Measurements from ENCODE around the gene EBF3.

Gene EBF3

GRCh38 chr10:129963641-129964501 lies at the start of gene EBF3:
Gene EBF3, minus strand, starts transcription at chr10:129964274. Its CDS starts 506 bp downstream, at chr10:129963768.
- peak within 1 kb of the TSS; percentile 13 for H3K4me3 ChIP-seq (ENCODE audit: low read depth, low read length)

GRCh38 chr10:130013335-130014262 lies 49.5 kb upstream of the EBF3 start:
- no peak overlapping the region for H3K4me3 ChIP-seq (ENCODE audit: low read depth, low read length)

- no peak overlapping the region for H3K4me3 ChIP-seq (ENCODE audit: low read depth, low read length)
These were observed 48.1 kb upstream of the EBF3 start for GRCh38 chr10:130012129-130012528.

- H3K4me3 ChIP-seq (ENCODE audit: low read depth, low read length), result no peak overlapping the region
These were observed 46.6 kb upstream of the EBF3 start for GRCh38 chr10:130010653-130011052.

- no peak overlapping the region for H3K4me3 ChIP-seq (ENCODE audit: low read depth, low read length)
These were observed 45.2 kb upstream of the EBF3 start for GRCh38 chr10:130009228-130009627.

GRCh38 chr10:130003787-130004613 lies 39.9 kb upstream of the EBF3 start:
- H3K4me3 ChIP-seq (ENCODE audit: low read depth, low read length), result no peak overlapping the region

- H3K4me3 ChIP-seq (ENCODE audit: low read depth, low read length), result no peak overlapping the region
These were observed 39.1 kb upstream of the EBF3 start for GRCh38 chr10:130003166-130003565.

- no peak overlapping the region for H3K4me3 ChIP-seq (ENCODE audit: low read depth, low read length)
These were observed 38.5 kb upstream of the EBF3 start for GRCh38 chr10:130002606-130003005.

- no peak overlapping the region for H3K4me3 ChIP-seq (ENCODE audit: low read depth, low read length)
These were observed 36.8 kb upstream of the EBF3 start for GRCh38 chr10:130000918-130001317.

- no peak overlapping the region for H3K4me3 ChIP-seq (ENCODE audit: low read depth, low read length)
These were observed 35.1 kb upstream of the EBF3 start for GRCh38 chr10:129999140-129999539.

GRCh38 chr10:129993621-129994020 lies 29.5 kb upstream of the EBF3 start:
- no peak overlapping the region for H3K4me3 ChIP-seq (ENCODE audit: low read depth, low read length)

- no peak overlapping the region for H3K4me3 ChIP-seq (ENCODE audit: low read depth, low read length)
These were observed 28.3 kb upstream of the EBF3 start for GRCh38 chr10:129992356-129992755.

- no peak overlapping the region for H3K4me3 ChIP-seq (ENCODE audit: low read depth, low read length)
These were observed 18.8 kb upstream of the EBF3 start for GRCh38 chr10:129982825-129983224.

GRCh38 chr10:129978980-129979379 lies 14.9 kb upstream of the EBF3 start:
- no peak overlapping the region for H3K4me3 ChIP-seq (ENCODE audit: low read depth, low read length)

- H3K4me3 ChIP-seq (ENCODE audit: low read depth, low read length), result no peak overlapping the region
These were observed 14.2 kb upstream of the EBF3 start for GRCh38 chr10:129978322-129978721.

- no peak overlapping the region for H3K4me3 ChIP-seq (ENCODE audit: low read depth, low read length)
These were observed 13.7 kb upstream of the EBF3 start for GRCh38 chr10:129977794-129978193.

GRCh38 chr10:129973674-129974059 lies 9.6 kb upstream of the EBF3 start:
- no peak overlapping the region for H3K4me3 ChIP-seq (ENCODE audit: low read depth, low read length)

- H3K4me3 ChIP-seq (ENCODE audit: low read depth, low read length), result no peak overlapping the region
These were observed 9.0 kb upstream of the EBF3 start for GRCh38 chr10:129972966-129973673.

GRCh38 chr10:129972145-129972965 lies 8.3 kb upstream of the EBF3 start:
- H3K4me3 ChIP-seq (ENCODE audit: low read depth, low read length), result no peak overlapping the region
